Measurements from ENCODE around the gene VWA5B2. TPM values are rescaled to one million over a fixed set of nuclear protein-coding genes. Genes with fewer than 3 reads are reported as not detected.
A peak's percentile ranks its signal among the peaks of the same experiment; 100 is the strongest.

VWA5B2 gene
- total RNA-seq, 4 donors from 2014 or later, result not detected

GRCh38 chr3:184230081-184230602, 757 bp downstream of the VWA5B2 start:
- TF ChIP-seq POLR2A (IDR thresholded peaks at IDR 0.05), result no peak
- TF ChIP-seq, protein P1, sequence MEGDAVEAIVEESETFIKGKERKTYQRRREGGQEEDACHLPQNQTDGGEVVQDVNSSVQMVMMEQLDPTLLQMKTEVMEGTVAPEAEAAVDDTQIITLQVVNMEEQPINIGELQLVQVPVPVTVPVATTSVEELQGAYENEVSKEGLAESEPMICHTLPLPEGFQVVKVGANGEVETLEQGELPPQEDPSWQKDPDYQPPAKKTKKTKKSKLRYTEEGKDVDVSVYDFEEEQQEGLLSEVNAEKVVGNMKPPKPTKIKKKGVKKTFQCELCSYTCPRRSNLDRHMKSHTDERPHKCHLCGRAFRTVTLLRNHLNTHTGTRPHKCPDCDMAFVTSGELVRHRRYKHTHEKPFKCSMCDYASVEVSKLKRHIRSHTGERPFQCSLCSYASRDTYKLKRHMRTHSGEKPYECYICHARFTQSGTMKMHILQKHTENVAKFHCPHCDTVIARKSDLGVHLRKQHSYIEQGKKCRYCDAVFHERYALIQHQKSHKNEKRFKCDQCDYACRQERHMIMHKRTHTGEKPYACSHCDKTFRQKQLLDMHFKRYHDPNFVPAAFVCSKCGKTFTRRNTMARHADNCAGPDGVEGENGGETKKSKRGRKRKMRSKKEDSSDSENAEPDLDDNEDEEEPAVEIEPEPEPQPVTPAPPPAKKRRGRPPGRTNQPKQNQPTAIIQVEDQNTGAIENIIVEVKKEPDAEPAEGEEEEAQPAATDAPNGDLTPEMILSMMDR (IDR thresholded peaks at IDR 0.05 in 4 of 5, conservative IDR thresholded peaks at IDR 0.05 in 1 of 5), result no peak
- Histone ChIP-seq H3K9me3 (no peaks in the 10 kb centered on the region), H3K4me3 (peak overlapping the region; percentile 29 to 60 (median 52)), H3K4me1 (peaks cover 4 to 9% of the 10 kb centered on the region in 2 donors), H3K36me3 (no peaks in the 10 kb centered on the region), H3K27me3 (peaks cover 33 to 45% (median 36%) of the 10 kb centered on the region in 3 donors), H3K27ac (no peak overlapping the region)
- intact Hi-C loops (cut with DNase I; ENCODE audit: low total_unique reads), result no loop called here
- in situ Hi-C loops (cut with MboI; ENCODE audit: low sequenced_read_pairs in 4 of 4), result loop anchor here in 2 of 4 donors (25.0 kb wide), 2 partner anchors 93 to 343 kb away; partner anchors contain the start of genes EIF2B5 (in 1 of the 2) and PARL (in 1 of the 2)
- DNase-seq (no peak), ATAC-seq (no peak)

DNA sequence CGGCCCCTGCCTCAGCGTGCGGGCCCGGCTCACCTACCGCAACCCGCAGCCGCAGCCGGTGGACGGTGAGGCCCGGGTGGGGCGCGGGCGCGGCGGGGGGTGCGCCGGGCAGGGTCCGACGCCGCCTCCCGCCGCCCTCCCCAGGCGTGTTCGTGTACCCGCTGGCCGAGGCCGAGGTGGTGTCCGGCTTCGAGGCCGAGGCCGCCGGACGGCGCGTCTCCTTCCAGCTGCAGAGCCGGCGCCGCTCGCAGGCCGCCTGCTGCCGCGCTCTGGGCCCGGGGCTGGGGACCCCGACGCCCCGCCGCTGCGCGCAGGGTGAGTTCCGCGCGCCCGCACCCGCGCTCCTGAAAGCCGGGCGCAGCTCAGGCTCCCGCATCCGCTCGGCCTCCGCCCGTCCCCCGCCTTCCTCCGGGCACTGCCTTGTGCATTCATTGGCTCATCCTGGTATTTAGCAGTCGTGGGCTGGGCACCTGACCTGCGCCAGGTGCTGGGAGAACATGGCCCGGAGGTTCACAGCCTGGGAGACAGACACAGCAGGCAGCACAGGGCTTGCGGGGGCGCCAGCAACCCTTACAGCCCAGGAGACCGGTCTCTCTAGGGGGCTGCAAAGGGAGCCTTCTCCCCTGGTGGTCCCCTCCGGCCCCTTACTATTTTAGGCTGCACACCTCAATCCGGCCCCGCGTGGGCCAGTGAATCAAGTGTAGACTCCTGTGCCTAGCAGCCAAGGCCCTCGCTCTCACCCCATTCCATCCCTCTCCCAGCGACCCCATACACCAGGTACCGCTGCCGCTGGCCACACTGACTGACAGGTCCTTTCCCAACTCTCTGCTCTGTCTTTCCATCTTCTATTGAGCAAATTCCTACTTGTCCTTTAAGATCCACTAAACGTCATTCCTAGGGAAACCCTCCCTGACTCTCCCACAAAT, 1.5 kb downstream of the VWA5B2 start:
- Histone ChIP-seq H3K27ac (no peak overlapping the region), H3K36me3 (no peaks in the 10 kb centered on the region), H3K4me1 (peaks cover 4 to 9% of the 10 kb centered on the region in 2 donors), H3K27me3 (peaks cover 33 to 45% (median 36%) of the 10 kb centered on the region in 3 donors), H3K9me3 (no peaks in the 10 kb centered on the region), H3K4me3 (peak overlapping the region; percentile 29 to 60 (median 52))
- intact Hi-C loops (cut with DNase I; ENCODE audit: low total_unique reads), result no loop called here
- ATAC-seq (no peak), DNase-seq (no peak)
- in situ Hi-C loops (cut with MboI; ENCODE audit: low sequenced_read_pairs in 4 of 4), result loop anchor here in 2 of 4 donors (25.0 kb wide), 2 partner anchors 94 to 344 kb away; partner anchors contain the start of genes EIF2B5 (in 1 of the 2) and PARL (in 1 of the 2)
- TF ChIP-seq, protein P1 (IDR thresholded peaks at IDR 0.05 in 4 of 5, conservative IDR thresholded peaks at IDR 0.05 in 1 of 5), result no peak
- TF ChIP-seq POLR2A (IDR thresholded peaks at IDR 0.05), result no peak

DNA sequence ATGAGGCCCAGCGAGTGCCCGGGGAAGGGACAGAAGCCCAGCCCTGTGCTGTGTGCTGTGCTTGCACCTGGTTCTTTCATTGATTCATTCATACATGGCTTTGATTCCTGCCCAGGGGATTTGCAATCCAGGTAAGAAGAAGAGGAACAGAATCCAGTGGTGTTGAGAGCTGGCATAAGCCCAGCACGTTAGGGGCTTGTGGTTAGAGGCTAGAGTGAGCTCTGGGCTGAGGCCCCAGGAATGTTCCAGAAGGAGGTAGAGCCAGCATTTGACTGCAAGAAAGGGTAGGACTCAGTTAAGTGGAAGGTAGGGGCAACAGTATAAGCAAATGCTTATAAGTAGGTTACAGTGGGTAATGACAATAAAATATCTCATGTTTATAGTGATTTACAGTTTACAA, 2.3 kb downstream of the VWA5B2 start:
- no peaks in the 10 kb centered on the region for H3K9me3 ChIP-seq
- H3K4me3 ChIP-seq, result no peak overlapping the region
- DNase-seq, result no peak
- TF ChIP-seq, protein P1 (IDR thresholded peaks at IDR 0.05 in 4 of 5, conservative IDR thresholded peaks at IDR 0.05 in 1 of 5), result no peak
- TF ChIP-seq POLR2A (IDR thresholded peaks at IDR 0.05), result no peak
- in situ Hi-C loops (cut with MboI; ENCODE audit: low sequenced_read_pairs in 4 of 4), result loop anchor here in 2 of 4 donors (25.0 kb wide), 2 partner anchors 94 to 344 kb away; partner anchors contain the start of genes EIF2B5 (in 1 of the 2) and PARL (in 1 of the 2)
- peaks cover 4 to 9% of the 10 kb centered on the region in 2 donors for H3K4me1 ChIP-seq
- intact Hi-C loops (cut with DNase I; ENCODE audit: low total_unique reads), result no loop called here
- ATAC-seq, result no peak
- H3K27me3 ChIP-seq, result peaks cover 33 to 45% (median 36%) of the 10 kb centered on the region in 3 donors
- no peak overlapping the region for H3K27ac ChIP-seq
- H3K36me3 ChIP-seq, result no peaks in the 10 kb centered on the region

GRCh38 chr3:184233127-184233843, 3.9 kb downstream of the VWA5B2 start:
- peaks cover 4 to 9% of the 10 kb centered on the region in 2 donors for H3K4me1 ChIP-seq
- H3K27ac ChIP-seq, result no peak overlapping the region
- no peak overlapping the region for H3K4me3 ChIP-seq
- no peaks in the 10 kb centered on the region for H3K36me3 ChIP-seq
- DNase-seq (no peak), ATAC-seq (no peak)
- TF ChIP-seq, protein P1 (IDR thresholded peaks at IDR 0.05 in 4 of 5, conservative IDR thresholded peaks at IDR 0.05 in 1 of 5), result no peak
- TF ChIP-seq POLR2A (IDR thresholded peaks at IDR 0.05), result no peak
- in situ Hi-C loops (cut with MboI; ENCODE audit: low sequenced_read_pairs in 4 of 4), result loop anchor here in 2 of 4 donors (25.0 kb wide), 2 partner anchors 96 to 346 kb away; partner anchors contain the start of genes EIF2B5 (in 1 of the 2) and PARL (in 1 of the 2)
- H3K9me3 ChIP-seq, result no peaks in the 10 kb centered on the region
- intact Hi-C loops (cut with DNase I; ENCODE audit: low total_unique reads), result no loop called here
- H3K27me3 ChIP-seq, result peaks cover 33 to 38% (median 33%) of the 10 kb centered on the region in 3 donors

All from gastrocnemius medialis (tissue), 4 donors.